Measurements from ENCODE around the gene SERGEF.

The SERGEF gene

GRCh38 chr11:18012906-18013781, at the start of gene SERGEF:
SERGEF (minus strand) TSS chr11:18013047; CDS start chr11:18013010, 37 bp downstream.
- intact Hi-C loops (cut with DNase I) = loop anchor here (5.0 kb wide), 1 partner anchor 94 kb away; the partner anchor contains the start of gene SAAL1
- peak; percentile 70 to 98 (median 86) for DNase-seq

GRCh38 chr11:18061351-18061750, 48.5 kb upstream of the SERGEF start:
- DNase-seq = no peak
- intact Hi-C loops (cut with DNase I) = no loop called here

- DNase-seq = no peak
- intact Hi-C loops (cut with DNase I) = no loop called here
Observed at GRCh38 chr11:18056561-18057181, 43.8 kb upstream of the SERGEF start.

GRCh38 chr11:18054511-18055103, 41.8 kb upstream of the SERGEF start:
- DNase-seq = no peak
- intact Hi-C loops (cut with DNase I) = no loop called here

- intact Hi-C loops (cut with DNase I) = no loop called here
- DNase-seq = no peak
Observed at GRCh38 chr11:18050848-18051247, 38.0 kb upstream of the SERGEF start.

GRCh38 chr11:18046116-18046777, 33.4 kb upstream of the SERGEF start, which contains the start of gene TPH1:
TPH1 (minus strand) TSS chr11:18046269; CDS start chr11:18040762, 5,507 bp downstream.
- intact Hi-C loops (cut with DNase I) = no loop called here
- peak in 3 of 10 donors; percentile 8 to 77 (median 62) for DNase-seq

- intact Hi-C loops (cut with DNase I) = no loop called here
Observed at GRCh38 chr11:18036456-18036855, 23.6 kb upstream of the SERGEF start.

GRCh38 chr11:18027475-18027874, 14.6 kb upstream of the SERGEF start:
- intact Hi-C loops (cut with DNase I) = no loop called here
- DNase-seq = no peak

More at GRCh38 chr11:18036456-18036855, 23.6 kb upstream of the SERGEF start:
- DNase-seq = no peak

- DNase-seq = no peak
- intact Hi-C loops (cut with DNase I) = no loop called here
Observed at GRCh38 chr11:18022419-18022818, 9.6 kb upstream of the SERGEF start.

- no peak for DNase-seq
- intact Hi-C loops (cut with DNase I) = no loop called here
Observed at GRCh38 chr11:18019650-18020049, 6.8 kb upstream of the SERGEF start.

- DNase-seq = no peak
- intact Hi-C loops (cut with DNase I) = no loop called here
Observed at GRCh38 chr11:18016789-18017188, 3.9 kb upstream of the SERGEF start.

- no peak for DNase-seq
- intact Hi-C loops (cut with DNase I) = loop anchor here (5.0 kb wide), 1 partner anchor 92 kb away; the partner anchor contains the start of gene SAAL1
Observed at GRCh38 chr11:18014876-18015275, 2.0 kb upstream of the SERGEF start.

- no peak for DNase-seq
- intact Hi-C loops (cut with DNase I) = loop anchor here (5.0 kb wide), 1 partner anchor 93 kb away; the partner anchor contains the start of gene SAAL1
Observed at GRCh38 chr11:18013790-18014507, 1.1 kb upstream of the SERGEF start.

GRCh38 chr11:18012122-18012905, 533 bp downstream of the SERGEF start:
- intact Hi-C loops (cut with DNase I) = loop anchor here (5.0 kb wide), 1 partner anchor 95 kb away; the partner anchor contains the start of gene SAAL1
- peak in 8 of 10 donors; percentile 12 to 84 (median 31) for DNase-seq

- DNase-seq = peak in 5 of 10 donors; percentile 13 to 82 (median 16)
- intact Hi-C loops (cut with DNase I) = loop anchor here (5.0 kb wide), 1 partner anchor 96 kb away; the partner anchor contains the start of gene SAAL1
Observed at GRCh38 chr11:18011633-18012032, 1.2 kb downstream of the SERGEF start.

GRCh38 chr11:18010977-18011586, 1.8 kb downstream of the SERGEF start:
- intact Hi-C loops (cut with DNase I) = loop anchor here (5.0 kb wide), 1 partner anchor 96 kb away; the partner anchor contains the start of gene SAAL1
- no peak for DNase-seq

GRCh38 chr11:18010121-18010670, 2.7 kb downstream of the SERGEF start:
- intact Hi-C loops (cut with DNase I) = loop anchor here (5.0 kb wide), 1 partner anchor 97 kb away; the partner anchor contains the start of gene SAAL1
- no peak for DNase-seq

Measured in posterior cingulate gyrus (tissue), 11 donors.